Lung microvascular endothelial cell (primary cell): Measurements from ENCODE around the gene DUT. TPM values are rescaled to one million over a fixed set of nuclear protein-coding genes. Genes with fewer than 3 reads are reported as not detected.
A peak's percentile ranks its signal among the peaks of the same experiment; 100 is the strongest.

ENCODE experiments used
- DNase-seq, 2 donors: peaks; one replicate each; pipeline versions ENCODE4 v3.0.0 to v3.0.0-alpha.2; 2010; ENCODE audit warnings: low read depth in 2 of 2
- total RNA-seq: library from RNA; depleted of rRNA; stranded (reverse); fragments of >200 nt; gene quantifications from 2 replicates; pipeline ENCODE4 v1.2.1, GENCODE V29; 2014

Gene DUT
- total RNA-seq, 1 donor from 2014 or later = 35.5 TPM

GRCh38 chr15:48330105-48330785, 984 bp upstream of the DUT start:
- no peak for DNase-seq

GRCh38 chr15:48331796-48332641, 790 bp downstream of the DUT start:
- peak; percentile 56 to 68 for DNase-seq

DNA sequence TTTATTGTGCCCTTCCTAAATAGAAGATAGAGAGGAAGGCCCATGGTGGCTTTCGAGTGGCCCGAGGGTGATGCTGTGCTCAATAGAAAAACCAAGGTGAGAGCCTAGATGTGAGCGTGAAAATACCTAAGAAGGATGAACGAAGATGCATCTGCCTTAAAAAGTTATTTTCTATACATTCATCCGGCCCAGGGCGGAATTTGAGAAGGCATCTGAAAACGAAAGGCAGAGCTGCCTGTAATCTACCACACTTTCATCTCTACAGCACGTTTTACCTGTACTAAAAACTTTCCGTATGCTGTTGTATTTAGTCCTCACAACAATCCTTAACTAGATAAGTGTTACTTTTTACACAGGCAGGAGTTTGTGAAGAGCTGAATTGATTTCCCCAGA, 1.4 kb downstream of the DUT start:
- DNase-seq = no peak

GRCh38 chr15:48333540-48333939, 2.3 kb downstream of the DUT start:
- no peak for DNase-seq

DNA sequence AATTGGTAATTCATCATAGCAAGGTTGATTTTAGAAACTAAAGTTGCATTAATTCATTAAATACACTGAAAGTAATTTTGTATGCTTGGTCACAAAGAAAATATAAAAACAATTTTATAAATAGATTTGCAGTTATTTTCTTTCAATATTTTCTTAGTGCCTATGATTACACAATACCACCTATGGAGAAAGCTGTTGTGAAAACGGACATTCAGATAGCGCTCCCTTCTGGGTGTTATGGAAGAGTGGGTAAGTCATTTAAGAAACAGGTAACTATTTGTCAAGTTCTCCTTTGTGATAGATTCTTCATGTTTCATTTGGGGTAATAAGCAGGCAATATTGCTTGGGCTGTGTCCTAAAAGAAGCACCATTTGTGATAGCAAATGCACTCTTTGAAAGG, 3.0 kb downstream of the DUT start:
- no peak for DNase-seq

- peak; percentile 17 to 30 for DNase-seq
Measured at GRCh38 chr15:48336940-48337339, 5.7 kb downstream of the DUT start.

GRCh38 chr15:48337607-48338006, 6.4 kb downstream of the DUT start:
- DNase-seq = no peak

GRCh38 chr15:48340111-48340510, 8.9 kb downstream of the DUT start:
- no peak for DNase-seq

- no peak for DNase-seq
Measured at GRCh38 chr15:48343865-48344264, 12.6 kb downstream of the DUT start.

- no peak for DNase-seq
Measured at GRCh38 chr15:48345516-48345915, 14.3 kb downstream of the DUT start.

GRCh38 chr15:48352474-48353072, 21.3 kb downstream of the DUT start:
- peak; percentile 79 to 82 for DNase-seq

GRCh38 chr15:48354694-48355303, 23.6 kb downstream of the DUT start:
- no peak for DNase-seq

GRCh38 chr15:48355377-48355776, 24.1 kb downstream of the DUT start:
- DNase-seq = peak in 1 of 2 donors; percentile 34

- DNase-seq = peak; percentile 66 to 77
Measured at GRCh38 chr15:48358229-48359152, 27.3 kb downstream of the DUT start.

DNA sequence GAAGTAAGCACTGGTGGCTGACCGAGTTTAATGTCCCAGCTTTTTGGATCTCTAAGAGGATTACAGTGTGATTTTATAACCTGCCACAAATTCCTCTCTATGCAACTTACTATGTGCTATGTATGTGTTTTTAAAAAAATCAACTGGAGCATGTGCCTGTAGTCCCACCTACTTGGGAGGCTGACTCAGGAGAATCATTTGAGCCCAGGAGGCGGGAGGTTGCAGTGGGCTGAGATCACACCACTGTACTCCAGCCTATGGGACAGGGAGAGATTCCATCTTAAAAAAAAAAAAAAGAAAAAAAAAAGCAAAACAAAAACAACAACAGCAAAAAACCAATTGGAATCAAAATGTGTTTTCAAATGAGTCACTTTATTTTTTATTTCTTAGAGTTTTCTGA, 29.6 kb downstream of the DUT start:
- DNase-seq = peak in 1 of 2 donors; percentile 14

- no peak for DNase-seq
Measured at GRCh38 chr15:48361685-48362084, 30.5 kb downstream of the DUT start.

DNA sequence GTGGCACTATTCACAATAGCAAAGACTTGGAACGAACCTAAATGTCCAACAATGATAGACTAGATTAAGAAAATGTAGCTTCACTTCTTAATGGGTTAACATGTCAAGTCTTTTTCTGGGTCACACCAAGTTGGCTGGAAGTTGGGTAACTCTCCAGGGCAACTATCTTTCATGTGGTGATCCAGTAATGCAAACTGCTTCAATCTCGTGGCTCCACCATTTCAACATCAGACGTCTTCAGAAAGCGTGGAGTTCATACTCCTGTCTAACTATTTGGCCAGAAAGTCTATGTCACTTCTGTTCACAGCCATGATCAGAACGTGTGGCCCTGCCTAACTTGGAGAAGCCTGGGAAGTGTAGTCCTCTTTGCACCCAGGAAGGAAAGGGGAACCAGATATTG, 32.2 kb downstream of the DUT start:
- no peak for DNase-seq

DNA sequence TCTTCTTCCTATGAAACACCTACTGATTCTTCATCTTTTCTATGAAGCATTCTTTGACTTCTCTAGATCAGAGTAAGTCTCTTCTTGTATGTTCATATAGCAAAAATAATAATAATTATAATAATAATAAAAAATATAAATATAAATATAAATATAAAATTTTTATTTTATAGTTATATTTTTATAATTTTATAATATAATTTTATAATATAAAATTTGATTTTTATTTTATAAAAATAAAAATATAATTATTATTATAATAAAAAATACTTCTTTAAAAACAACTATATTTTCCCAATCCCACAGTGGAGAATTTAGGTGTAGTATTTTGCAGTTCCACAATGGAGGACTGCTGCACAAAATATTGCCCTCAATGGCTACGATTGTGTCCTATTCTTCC, 34.3 kb downstream of the DUT start:
- DNase-seq = no peak

GRCh38 chr15:48366584-48367312, 35.5 kb downstream of the DUT start:
- peak in 1 of 2 donors; percentile 38 for DNase-seq

- DNase-seq = peak in 1 of 2 donors; percentile 71
Measured at GRCh38 chr15:48367483-48367882, 36.3 kb downstream of the DUT start.
